CD4-positive, alpha-beta T cell (primary cell): ENCODE measurements around the gene ARHGAP42. TPM values are rescaled to one million over a fixed set of nuclear protein-coding genes. Genes with fewer than 3 reads are reported as not detected.

Source experiments
- ATAC-seq: fragments of 200-7000 bp; cut with Tn5 transposase; one replicate; pipeline ENCODE4 v1.10.0; 2022; ENCODE audit warnings: mild to moderate bottlenecking; ENCODE audit not compliant: poor library complexity
- CTCF ChIA-PET: fragments of 350-600 bp; sonication (Branson Sonifier 250); formaldehyde crosslinking; loops from one replicate; lab custom pipeline; 2021; ENCODE audit warnings: antibody characterized with exemption, inconsistent platforms; lab: Charles Lee
- POLR2A ChIA-PET: fragments of 350-600 bp; sonication (Branson Sonifier 250); formaldehyde crosslinking; loops from one replicate; lab custom pipeline; 2021; ENCODE audit warnings: antibody characterized with exemption, inconsistent platforms; lab: Charles Lee
- DNase-seq, 14 experiments: peaks; one replicate each; pipeline ENCODE4 v3.0.0-alpha.2; 2013 to 2020; ENCODE audit warnings: mixed read lengths in 2 of 14
- H3K27ac ChIP-seq, 2 donors: one replicate each; pipeline versions ENCODE4 v1.5.1 to v1.7.0; 2013; ENCODE audit warnings: low read length in 2 of 2, low read depth in 1 of 2, mild to moderate bottlenecking in 1 of 2
- H3K27me3 ChIP-seq, 2 experiments: 1 replicate in 1 of 2; 2 replicates in 1 of 2; pipeline versions ENCODE4 v1.6.1 to v1.7.0; 2013; ENCODE audit warnings: low read length in 2 of 2, control low read depth in 1 of 2, mild to moderate bottlenecking in 1 of 2, moderate library complexity in 1 of 2; ENCODE audit not compliant: insufficient read depth in 2 of 2, control insufficient read depth in 1 of 2
- H3K36me3 ChIP-seq: one replicate; pipeline ENCODE4 v1.6.1; 2013; ENCODE audit warnings: low read length, control low read depth; ENCODE audit not compliant: insufficient read depth
- H3K4me1 ChIP-seq: one replicate; pipeline ENCODE4 v1.6.1; 2013; ENCODE audit warnings: low read length, control low read depth; ENCODE audit not compliant: insufficient read depth
- H3K4me3 ChIP-seq: one replicate; pipeline ENCODE4 v1.5.1; 2013; ENCODE audit warnings: mild to moderate bottlenecking, low read length, moderate library complexity
- H3K9me3 ChIP-seq, 2 experiments: 1 replicate in 1 of 2; 2 replicates in 1 of 2; pipeline versions ENCODE4 v1.6.1 to v1.7.0; 2013; ENCODE audit warnings: low read length in 2 of 2, mild to moderate bottlenecking in 2 of 2, control low read depth in 1 of 2, moderate library complexity in 1 of 2; ENCODE audit not compliant: control insufficient read depth in 1 of 2, insufficient read depth in 1 of 2
- H3K27ac Mint-ChIP-seq: one replicate; pipeline ENCODE4 v1.8.0; 2020; ENCODE audit warnings: mixed read lengths
- H3K27me3 Mint-ChIP-seq: one replicate; pipeline ENCODE4 v1.8.0; 2021; ENCODE audit warnings: mixed read lengths
- H3K36me3 Mint-ChIP-seq: one replicate; pipeline ENCODE4 v1.8.0; 2021; ENCODE audit warnings: low read depth, mixed read lengths
- H3K4me1 Mint-ChIP-seq: one replicate; pipeline ENCODE4 v1.8.0; 2021; ENCODE audit warnings: low read depth, mixed read lengths
- H3K4me3 Mint-ChIP-seq: one replicate; pipeline ENCODE4 v1.8.0; 2020; ENCODE audit warnings: mild to moderate bottlenecking, mixed read lengths
- H3K9me3 Mint-ChIP-seq: one replicate; pipeline ENCODE4 v1.8.0; 2020; ENCODE audit warnings: mixed read lengths
- intact Hi-C, 2 experiments: fragments of 100-400 bp; cut with DNase I in 1 of 2; cut with micrococcal nuclease in 1 of 2; formaldehyde crosslinking; loops; one replicate each; pipeline versions ENCODE4 v1.15.1 to v1.9.0; 2023 to 2025; cut with DNase I, micrococcal nuclease
- total RNA-seq, 174 experiments: library from RNA in 2 of 174; stranded (reverse) in 2 of 174; gene quantifications; one replicate each; pipeline ENCODE4 v1.2.3 and lab custom pipeline; 2021 to 2026
- TF ChIP-seq, protein P1 (sequence below): fragments of 200-600 bp; IDR thresholded peaks from one replicate; pipeline ENCODE4 v1.8.0; 2022; ENCODE audit warnings: antibody characterized with exemption, mild to moderate bottlenecking

ARHGAP42 gene
- total RNA-seq, 2 experiments from 2014 or later, result not detected

DNA sequence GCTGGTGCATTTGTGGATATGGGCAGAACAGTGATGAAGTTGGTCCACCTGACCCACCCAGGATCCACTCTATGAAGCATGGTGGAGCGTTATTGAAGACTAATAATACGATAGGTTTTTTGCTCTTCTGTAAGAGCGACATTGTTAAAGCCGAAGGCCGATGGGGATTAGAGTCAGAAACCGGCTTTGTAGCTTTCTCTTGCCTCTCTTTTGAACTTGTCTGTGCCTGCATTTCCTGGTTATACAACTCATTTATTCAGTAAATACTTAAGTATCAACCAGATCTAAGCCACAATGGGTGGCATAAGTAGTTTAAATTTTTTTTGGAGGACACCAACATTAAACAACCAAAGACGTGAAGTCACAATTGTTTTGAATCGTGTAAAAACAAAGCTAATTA is 93.4 kb downstream of the ARHGAP42 start:
- Mint-ChIP-seq H3K9me3 (no peaks in the 10 kb centered on the region), H3K27ac (no peak overlapping the region), H3K4me3 (no peak overlapping the region), H3K36me3 (no peaks in the 10 kb centered on the region), H3K27me3 (no peaks in the 10 kb centered on the region), H3K4me1 (no peaks in the 10 kb centered on the region)
- TF ChIP-seq, protein P1, sequence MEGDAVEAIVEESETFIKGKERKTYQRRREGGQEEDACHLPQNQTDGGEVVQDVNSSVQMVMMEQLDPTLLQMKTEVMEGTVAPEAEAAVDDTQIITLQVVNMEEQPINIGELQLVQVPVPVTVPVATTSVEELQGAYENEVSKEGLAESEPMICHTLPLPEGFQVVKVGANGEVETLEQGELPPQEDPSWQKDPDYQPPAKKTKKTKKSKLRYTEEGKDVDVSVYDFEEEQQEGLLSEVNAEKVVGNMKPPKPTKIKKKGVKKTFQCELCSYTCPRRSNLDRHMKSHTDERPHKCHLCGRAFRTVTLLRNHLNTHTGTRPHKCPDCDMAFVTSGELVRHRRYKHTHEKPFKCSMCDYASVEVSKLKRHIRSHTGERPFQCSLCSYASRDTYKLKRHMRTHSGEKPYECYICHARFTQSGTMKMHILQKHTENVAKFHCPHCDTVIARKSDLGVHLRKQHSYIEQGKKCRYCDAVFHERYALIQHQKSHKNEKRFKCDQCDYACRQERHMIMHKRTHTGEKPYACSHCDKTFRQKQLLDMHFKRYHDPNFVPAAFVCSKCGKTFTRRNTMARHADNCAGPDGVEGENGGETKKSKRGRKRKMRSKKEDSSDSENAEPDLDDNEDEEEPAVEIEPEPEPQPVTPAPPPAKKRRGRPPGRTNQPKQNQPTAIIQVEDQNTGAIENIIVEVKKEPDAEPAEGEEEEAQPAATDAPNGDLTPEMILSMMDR, result no peak
- ChIA-PET POLR2A (no interaction called here), CTCF (no interaction called here)
- Histone ChIP-seq H3K27me3 (no peaks in the 10 kb centered on the region), H3K27ac (no peak overlapping the region), H3K4me3 (no peak overlapping the region), H3K4me1 (no peaks in the 10 kb centered on the region), H3K9me3 (peaks cover 5 to 7% of the 10 kb centered on the region in 2 experiments), H3K36me3 (no peaks in the 10 kb centered on the region)
- intact Hi-C loops, result no loop called here
- ATAC-seq, result no peak
- no peak for DNase-seq

DNA sequence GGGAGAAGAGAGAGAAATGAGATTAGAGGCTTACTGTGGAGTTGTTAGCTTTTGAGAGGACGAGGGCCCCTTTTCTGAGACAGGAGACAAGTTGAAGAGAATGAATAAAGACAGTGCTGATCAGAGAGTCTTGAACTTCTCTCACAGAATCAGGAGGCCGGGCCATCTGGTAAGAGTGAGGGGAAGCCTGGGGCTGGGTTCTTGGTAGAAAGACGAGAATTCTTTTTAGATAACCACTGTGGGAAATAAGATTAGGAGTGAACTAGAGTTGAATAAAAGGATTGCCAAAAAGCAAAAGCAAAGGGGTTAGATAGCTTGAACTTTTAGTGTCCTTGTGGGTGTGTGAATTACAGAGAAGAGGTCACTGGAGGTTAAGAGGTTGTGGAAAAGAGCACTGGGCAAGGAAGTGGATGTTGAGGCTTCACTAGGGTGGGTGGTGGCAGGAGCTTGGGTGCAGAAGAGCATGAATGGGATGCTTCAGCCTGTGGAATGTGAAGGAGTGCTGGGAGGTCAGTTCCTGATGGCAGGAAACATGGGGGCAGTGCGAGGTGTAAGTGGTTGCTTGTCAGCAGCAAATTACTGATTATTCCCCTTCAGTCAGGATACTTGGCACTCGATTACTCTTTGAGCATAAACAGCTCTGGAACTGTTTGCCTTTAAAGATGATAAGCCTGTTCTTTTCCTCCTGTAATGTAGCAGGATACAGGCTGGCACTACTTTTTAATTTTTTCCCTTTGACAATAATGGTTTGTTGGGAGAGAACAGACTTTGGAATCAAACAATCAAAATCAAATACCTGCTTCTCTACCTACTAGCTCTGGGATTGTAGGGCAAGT is 98.3 kb downstream of the ARHGAP42 start:
- intact Hi-C loops, result no loop called here
- Mint-ChIP-seq H3K4me1 (no peaks in the 10 kb centered on the region), H3K27ac (no peak overlapping the region), H3K27me3 (no peaks in the 10 kb centered on the region), H3K36me3 (no peaks in the 10 kb centered on the region), H3K4me3 (no peak overlapping the region), H3K9me3 (no peaks in the 10 kb centered on the region)
- ATAC-seq (no peak), DNase-seq (no peak)
- ChIA-PET CTCF (no interaction called here), POLR2A (no interaction called here)
- H3K27ac ChIP-seq, result no peak overlapping the region
- no peaks in the 10 kb centered on the region for H3K4me1 ChIP-seq
- H3K4me3 ChIP-seq, result no peak overlapping the region
- H3K36me3 ChIP-seq, result no peaks in the 10 kb centered on the region
- no peaks in the 10 kb centered on the region for H3K27me3 ChIP-seq
- TF ChIP-seq, protein P1, result no peak
- H3K9me3 ChIP-seq, result peaks cover 0 to 4% of the 10 kb centered on the region in 2 experiments

DNA sequence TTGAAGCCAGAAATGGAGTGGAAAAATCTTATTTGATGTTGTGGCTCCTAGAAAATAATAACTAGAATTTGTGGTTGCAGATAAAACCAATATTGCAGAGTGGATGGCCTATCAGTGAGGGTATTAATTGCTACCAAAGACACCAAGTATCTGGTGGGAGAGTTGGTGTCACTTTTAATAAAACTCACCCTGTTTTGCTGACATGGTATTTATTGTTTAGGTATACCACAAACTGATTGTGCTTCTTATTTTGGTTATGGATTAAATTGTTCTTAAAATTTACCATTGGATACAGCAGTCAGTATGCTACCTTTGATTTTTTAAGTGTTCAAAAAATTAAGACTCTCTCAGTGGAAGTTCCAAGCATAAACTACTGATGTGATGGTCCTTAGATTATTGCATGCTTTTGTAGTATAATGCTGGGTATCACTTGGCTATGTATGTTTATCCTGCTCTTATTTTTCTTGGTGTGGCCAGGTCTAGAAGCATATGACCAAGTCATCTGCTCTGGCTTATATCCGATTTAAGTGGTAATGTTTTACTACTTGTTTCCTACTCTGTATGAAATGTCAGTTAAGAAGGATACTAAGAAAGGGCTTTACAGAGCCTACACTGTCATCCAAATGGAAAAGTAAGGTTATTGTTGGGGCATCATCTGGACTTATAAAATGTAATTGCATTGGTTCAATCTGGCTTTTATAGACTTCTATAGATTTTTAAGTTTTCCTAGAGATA is 101.6 kb downstream of the ARHGAP42 start:
- Mint-ChIP-seq H3K27me3 (no peaks in the 10 kb centered on the region), H3K4me1 (no peaks in the 10 kb centered on the region), H3K27ac (no peak overlapping the region), H3K9me3 (no peaks in the 10 kb centered on the region), H3K4me3 (no peak overlapping the region), H3K36me3 (no peaks in the 10 kb centered on the region)
- POLR2A ChIA-PET, result no interaction called here
- Histone ChIP-seq H3K36me3 (no peaks in the 10 kb centered on the region), H3K9me3 (no peaks in the 10 kb centered on the region), H3K4me1 (no peaks in the 10 kb centered on the region), H3K4me3 (no peak overlapping the region), H3K27me3 (no peaks in the 10 kb centered on the region), H3K27ac (no peak overlapping the region)
- ATAC-seq (no peak), DNase-seq (no peak)
- CTCF ChIA-PET, result no interaction called here
- TF ChIP-seq, protein P1, result no peak
- intact Hi-C loops, result no loop called here
